Left lung (tissue), 10 donors: ENCODE results near the gene CD6. TPM values are rescaled to one million over a fixed set of nuclear protein-coding genes. Genes with fewer than 3 reads are reported as not detected.

Experiments
- ATAC-seq: fragments of 200-7000 bp; cut with Tn5 transposase; one replicate; pipeline ENCODE4 v1.9.1; 2020; ENCODE audit warnings: moderate library complexity
- DNase-seq, 4 donors: peaks; one replicate each; pipeline ENCODE4 v3.0.0-alpha.2; 2013 to 2020
- H3K27ac ChIP-seq, 2 donors: fragments of 200-600 bp; sonication (generic) in 1 of 2; one replicate each; pipeline versions ENCODE4 v1.5.0 to v1.8.0; 2020 to 2021
- H3K27me3 ChIP-seq, 2 donors: fragments of 200-600 bp; sonication (generic) in 1 of 2; one replicate each; pipeline versions ENCODE4 v1.5.0 to v1.8.0; 2020 to 2021
- H3K36me3 ChIP-seq, 2 donors: fragments of 200-600 bp; sonication (generic) in 1 of 2; one replicate each; pipeline versions ENCODE4 v1.5.0 to v1.8.0; 2020 to 2021
- H3K4me1 ChIP-seq, 2 donors: fragments of 200-600 bp; one replicate each; pipeline ENCODE4 v1.8.0; 2021
- H3K4me3 ChIP-seq, 2 donors: fragments of 200-600 bp; sonication (generic) in 1 of 2; one replicate each; pipeline versions ENCODE4 v1.5.0 to v1.8.0; 2020 to 2021; ENCODE audit warnings: mild to moderate bottlenecking in 1 of 2
- H3K9me3 ChIP-seq, 2 donors: fragments of 200-600 bp; sonication (generic) in 1 of 2; one replicate each; pipeline versions ENCODE4 v1.5.0 to v1.8.0; 2020 to 2021
- intact Hi-C, 2 donors: fragments of 100-400 bp; cut with DNase I; formaldehyde crosslinking; loops; one replicate each; pipeline versions ENCODE4 v1.11.2 to v1.14.2; 2022
- polyA plus RNA-seq, 6 donors: library from polyadenylated mRNA; unstranded; fragments of 120-200 nt; gene quantifications; one replicate each; pipeline ENCODE4 v1.2.1, GENCODE V29; 2013; ENCODE audit not compliant: insufficient read length in 6 of 6
- total RNA-seq, 2 donors: library from RNA; stranded (reverse); fragmentation: NEBNext Ultra II Directional; extraction: Animal tissue kit (Norgen Biotek cat#: 25700); gene quantifications; one replicate each; pipeline ENCODE4 v1.2.1, GENCODE V29; 2021
- TF ChIP-seq, protein P1 (sequence below), 2 donors: fragments of 200-600 bp; sonication (generic) in 1 of 2; IDR thresholded peaks; one replicate each; pipeline versions ENCODE4 v1.5.0 to v1.8.0; 2021; ENCODE audit warnings: antibody characterized with exemption in 2 of 2
- donor health status: DM: no; HTN: yes; CAD: no.
- donor health status: DM: no; HTN: no; CAD: no.

Gene CD6
- total and polyA plus RNA-seq, 8 donors: 0.66 to 6.3 (median 1.7) TPM

DNA sequence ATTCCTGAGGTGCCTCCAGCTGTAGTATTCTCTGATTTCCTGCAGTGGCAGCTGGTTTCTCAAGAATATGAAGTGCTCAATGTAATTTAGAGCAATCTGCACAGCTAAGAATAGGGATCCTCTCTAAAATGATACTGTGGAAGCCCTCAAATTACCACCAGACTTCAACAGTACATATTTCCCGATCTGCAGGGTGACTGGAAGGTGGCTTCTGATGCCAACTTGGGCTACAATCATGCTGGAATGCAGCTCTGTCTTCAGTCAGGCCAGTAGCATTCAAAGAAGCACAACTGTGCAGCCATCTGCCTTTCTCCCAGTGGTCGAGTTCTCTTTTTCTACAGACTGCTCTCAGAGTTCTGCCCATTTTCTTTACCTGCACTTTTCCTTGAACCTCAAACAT lies 75.4 kb downstream of the CD6 start:
- Histone ChIP-seq H3K36me3 (no peaks in the 10 kb centered on the region), H3K27me3 (no peaks in the 10 kb centered on the region), H3K9me3 (no peaks in the 10 kb centered on the region), H3K27ac (no peak overlapping the region), H3K4me3 (no peak overlapping the region), H3K4me1 (peaks cover 0 to under 1% of the 10 kb centered on the region in 2 donors)
- ATAC-seq (no peak), DNase-seq (no peak)
- TF ChIP-seq, protein P1, sequence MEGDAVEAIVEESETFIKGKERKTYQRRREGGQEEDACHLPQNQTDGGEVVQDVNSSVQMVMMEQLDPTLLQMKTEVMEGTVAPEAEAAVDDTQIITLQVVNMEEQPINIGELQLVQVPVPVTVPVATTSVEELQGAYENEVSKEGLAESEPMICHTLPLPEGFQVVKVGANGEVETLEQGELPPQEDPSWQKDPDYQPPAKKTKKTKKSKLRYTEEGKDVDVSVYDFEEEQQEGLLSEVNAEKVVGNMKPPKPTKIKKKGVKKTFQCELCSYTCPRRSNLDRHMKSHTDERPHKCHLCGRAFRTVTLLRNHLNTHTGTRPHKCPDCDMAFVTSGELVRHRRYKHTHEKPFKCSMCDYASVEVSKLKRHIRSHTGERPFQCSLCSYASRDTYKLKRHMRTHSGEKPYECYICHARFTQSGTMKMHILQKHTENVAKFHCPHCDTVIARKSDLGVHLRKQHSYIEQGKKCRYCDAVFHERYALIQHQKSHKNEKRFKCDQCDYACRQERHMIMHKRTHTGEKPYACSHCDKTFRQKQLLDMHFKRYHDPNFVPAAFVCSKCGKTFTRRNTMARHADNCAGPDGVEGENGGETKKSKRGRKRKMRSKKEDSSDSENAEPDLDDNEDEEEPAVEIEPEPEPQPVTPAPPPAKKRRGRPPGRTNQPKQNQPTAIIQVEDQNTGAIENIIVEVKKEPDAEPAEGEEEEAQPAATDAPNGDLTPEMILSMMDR (IDR thresholded peaks at IDR 0.05): no peak
- intact Hi-C loops: no loop called here

GRCh38 chr11:61048368-61049062 lies 77.0 kb downstream of the CD6 start:
- Histone ChIP-seq H3K4me1 (no peaks in the 10 kb centered on the region), H3K27me3 (no peaks in the 10 kb centered on the region), H3K4me3 (no peak overlapping the region), H3K36me3 (no peaks in the 10 kb centered on the region), H3K9me3 (no peaks in the 10 kb centered on the region), H3K27ac (peak overlapping the region in 1 of 2 donors; percentile 2)
- TF ChIP-seq, protein P1 (IDR thresholded peaks at IDR 0.05): no peak
- ATAC-seq (no peak), DNase-seq (no peak)
- intact Hi-C loops: no loop called here

DNA sequence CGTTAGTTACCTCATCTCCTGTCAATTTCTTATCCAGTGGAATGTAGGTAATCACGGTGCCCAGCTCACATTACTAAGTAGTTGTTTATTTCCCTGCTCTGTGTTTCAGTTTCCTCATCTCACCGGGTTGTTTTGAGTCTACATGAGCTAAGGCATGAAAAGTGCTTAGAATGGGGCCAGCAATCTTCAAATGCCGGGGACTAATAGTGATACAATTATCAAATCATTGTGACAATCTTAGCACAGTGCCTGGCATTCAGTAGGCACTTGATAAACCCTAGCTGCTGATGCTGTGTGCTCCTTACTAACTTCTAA lies 77.5 kb downstream of the CD6 start:
- H3K4me1 ChIP-seq: no peaks in the 10 kb centered on the region
- TF ChIP-seq, protein P1 (IDR thresholded peaks at IDR 0.05): no peak
- H3K9me3 ChIP-seq: no peaks in the 10 kb centered on the region
- DNase-seq (no peak), ATAC-seq (no peak)
- H3K27ac ChIP-seq: peak overlapping the region in 1 of 2 donors; percentile 2
- H3K36me3 ChIP-seq: no peaks in the 10 kb centered on the region
- intact Hi-C loops: no loop called here
- no peaks in the 10 kb centered on the region for H3K27me3 ChIP-seq
- no peak overlapping the region for H3K4me3 ChIP-seq

DNA sequence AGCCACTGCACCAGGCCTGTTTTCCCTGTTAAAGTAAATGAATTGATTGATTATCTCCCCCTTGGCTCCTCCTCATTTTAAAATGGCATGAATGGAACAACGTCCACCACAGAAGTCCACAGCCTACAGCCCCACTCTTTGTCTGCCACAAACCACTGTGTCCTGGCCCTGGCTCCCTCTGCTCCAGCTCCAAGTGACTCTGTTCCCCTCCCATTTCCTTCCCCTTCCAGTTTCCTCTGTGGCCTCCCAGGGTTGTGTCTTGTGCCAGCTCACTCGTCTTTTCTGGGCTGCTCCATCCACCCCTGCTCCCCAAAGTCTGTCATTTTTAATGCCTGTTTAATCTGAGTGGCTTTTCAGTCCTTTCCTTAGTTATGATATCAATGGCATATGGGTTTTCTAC lies 78.4 kb downstream of the CD6 start:
- H3K36me3 ChIP-seq: no peaks in the 10 kb centered on the region
- H3K27ac ChIP-seq: no peak overlapping the region
- H3K4me3 ChIP-seq: no peak overlapping the region
- intact Hi-C loops: no loop called here
- TF ChIP-seq, protein P1 (IDR thresholded peaks at IDR 0.05): no peak
- DNase-seq: no peak
- peak; percentile 44 for ATAC-seq
- no peaks in the 10 kb centered on the region for H3K9me3 ChIP-seq
- H3K4me1 ChIP-seq: no peaks in the 10 kb centered on the region
- no peaks in the 10 kb centered on the region for H3K27me3 ChIP-seq

DNA sequence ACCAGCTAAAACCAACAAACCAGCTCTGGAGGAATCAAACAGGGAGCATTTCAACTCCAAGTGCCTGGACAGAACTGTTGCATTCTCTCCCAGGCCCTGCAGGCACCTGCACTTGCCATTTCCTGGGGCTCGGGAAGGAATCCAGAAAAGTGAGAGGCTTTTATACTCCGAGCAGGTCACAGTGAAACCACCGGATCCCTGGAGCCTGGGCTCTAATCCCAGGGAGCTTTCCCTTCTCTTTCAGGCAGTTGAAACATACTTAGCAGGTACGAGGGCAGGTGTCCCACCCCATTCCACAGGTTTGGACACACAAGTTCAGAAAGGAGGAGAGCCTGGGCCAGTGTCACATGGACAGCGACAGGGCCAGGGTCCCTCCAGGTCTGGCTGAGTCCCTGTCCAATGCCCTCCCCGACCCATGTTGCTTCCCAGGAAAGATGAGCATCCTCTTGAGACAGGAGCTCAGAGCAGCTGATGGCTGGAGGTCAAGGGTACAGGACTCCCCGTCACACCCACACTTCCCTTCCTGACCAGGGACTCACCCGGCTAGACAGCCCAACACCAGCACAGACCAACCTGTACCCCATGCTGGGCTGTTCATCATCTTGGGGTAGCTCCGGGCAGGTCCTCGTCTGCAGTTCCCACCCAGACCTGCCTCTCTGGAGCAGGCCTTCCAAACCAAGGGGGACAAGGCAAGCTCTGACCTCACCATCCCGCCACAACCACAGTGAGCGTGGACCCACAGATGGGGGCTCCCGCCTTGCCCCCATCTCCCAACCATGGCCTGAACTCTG lies 80.9 kb downstream of the CD6 start:
- no peaks in the 10 kb centered on the region for H3K27me3 ChIP-seq
- H3K4me1 ChIP-seq: no peaks in the 10 kb centered on the region
- H3K27ac ChIP-seq: no peak overlapping the region
- TF ChIP-seq, protein P1 (IDR thresholded peaks at IDR 0.05): no peak
- ATAC-seq (peak; percentile 44), DNase-seq (no peak)
- H3K36me3 ChIP-seq: no peaks in the 10 kb centered on the region
- intact Hi-C loops: no loop called here
- no peaks in the 10 kb centered on the region for H3K9me3 ChIP-seq
- H3K4me3 ChIP-seq: no peak overlapping the region
